ENCODE data around the gene PFKFB4. TPM values are rescaled to one million over a fixed set of nuclear protein-coding genes. Genes with fewer than 3 reads are reported as not detected.
A peak's percentile ranks its signal among the peaks of the same experiment; 100 is the strongest.

The PFKFB4 gene
- total RNA-seq, 2 experiments from 2014 or later = 90.8 to 94.0 TPM

DNA sequence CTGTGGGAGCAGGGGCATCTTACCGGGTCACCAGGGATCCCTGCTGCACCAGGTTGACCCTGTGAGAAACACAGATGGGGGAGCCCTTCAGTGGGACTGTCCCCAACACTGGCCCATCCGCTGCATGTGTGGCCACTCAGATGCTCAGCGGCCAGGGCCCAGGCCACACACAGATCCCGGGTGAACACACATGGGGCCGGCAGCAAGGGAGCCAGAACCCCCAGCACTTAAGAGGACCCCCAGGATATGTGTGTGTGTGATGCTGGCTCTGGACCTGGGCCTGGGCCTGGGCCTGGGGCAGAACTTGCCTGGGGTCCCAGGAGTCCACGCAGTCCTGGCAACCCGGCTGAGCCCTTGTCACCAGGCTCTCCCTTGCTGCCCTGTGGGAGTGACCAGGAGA, 11.9 kb upstream of the PFKFB4 start:
- Mint-ChIP-seq H3K9me3 (no peaks in the 10 kb centered on the region), H3K4me1 (ENCODE audit: low read depth) (peaks cover 12% of the 10 kb centered on the region), H3K27me3 (no peaks in the 10 kb centered on the region), H3K27ac (no peak overlapping the region), H3K4me3 (no peak overlapping the region), H3K36me3 (ENCODE audit: low read depth) (no peaks in the 10 kb centered on the region)
- DNase-seq = no peak
- CTCF ChIA-PET = interaction anchor here (2.0 kb wide), 1 partner anchor 10 kb away, joined by 6 read pairs; no protein-coding TSS in a partner anchor
- POLR2A ChIA-PET = interaction anchor here (0.6 to 1.0 kb wide), 2 partner anchors 50 to 60 kb away, joined by 3 read pairs; no protein-coding TSS in a partner anchor
- TF ChIP-seq, protein P1, sequence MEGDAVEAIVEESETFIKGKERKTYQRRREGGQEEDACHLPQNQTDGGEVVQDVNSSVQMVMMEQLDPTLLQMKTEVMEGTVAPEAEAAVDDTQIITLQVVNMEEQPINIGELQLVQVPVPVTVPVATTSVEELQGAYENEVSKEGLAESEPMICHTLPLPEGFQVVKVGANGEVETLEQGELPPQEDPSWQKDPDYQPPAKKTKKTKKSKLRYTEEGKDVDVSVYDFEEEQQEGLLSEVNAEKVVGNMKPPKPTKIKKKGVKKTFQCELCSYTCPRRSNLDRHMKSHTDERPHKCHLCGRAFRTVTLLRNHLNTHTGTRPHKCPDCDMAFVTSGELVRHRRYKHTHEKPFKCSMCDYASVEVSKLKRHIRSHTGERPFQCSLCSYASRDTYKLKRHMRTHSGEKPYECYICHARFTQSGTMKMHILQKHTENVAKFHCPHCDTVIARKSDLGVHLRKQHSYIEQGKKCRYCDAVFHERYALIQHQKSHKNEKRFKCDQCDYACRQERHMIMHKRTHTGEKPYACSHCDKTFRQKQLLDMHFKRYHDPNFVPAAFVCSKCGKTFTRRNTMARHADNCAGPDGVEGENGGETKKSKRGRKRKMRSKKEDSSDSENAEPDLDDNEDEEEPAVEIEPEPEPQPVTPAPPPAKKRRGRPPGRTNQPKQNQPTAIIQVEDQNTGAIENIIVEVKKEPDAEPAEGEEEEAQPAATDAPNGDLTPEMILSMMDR (IDR thresholded peaks at IDR 0.05) = no peak
- ATAC-seq = no peak
- intact Hi-C loops (cut with micrococcal nuclease) = no loop called here

DNA sequence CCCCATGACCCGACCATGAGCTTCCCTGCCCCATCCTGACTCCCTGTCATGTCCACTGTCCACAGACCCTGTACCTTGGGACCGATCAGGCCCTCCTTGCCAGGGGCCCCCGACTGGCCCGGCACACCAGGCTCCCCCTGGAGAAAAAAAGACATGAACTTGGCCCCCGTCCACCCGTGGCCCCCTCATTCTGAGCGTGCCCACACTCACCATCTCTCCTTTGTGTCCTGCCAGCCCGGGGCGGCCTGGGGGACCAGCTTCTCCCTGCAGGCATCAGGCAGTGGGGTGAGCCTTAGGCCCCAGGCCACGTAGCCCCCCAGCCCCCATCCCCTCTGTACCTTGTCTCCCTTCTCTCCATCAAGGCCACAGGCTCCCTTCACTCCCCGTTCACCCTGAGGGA, 10.9 kb upstream of the PFKFB4 start:
- Mint-ChIP-seq H3K9me3 (no peaks in the 10 kb centered on the region), H3K27ac (no peak overlapping the region), H3K27me3 (no peaks in the 10 kb centered on the region), H3K4me1 (ENCODE audit: low read depth) (peaks cover 18% of the 10 kb centered on the region), H3K4me3 (no peak overlapping the region), H3K36me3 (ENCODE audit: low read depth) (no peaks in the 10 kb centered on the region)
- POLR2A ChIA-PET = interaction anchor here (1.0 kb wide), 1 partner anchor 61 kb away, joined by 3 read pairs; no protein-coding TSS in a partner anchor
- DNase-seq (no peak), ATAC-seq (no peak)
- intact Hi-C loops (cut with micrococcal nuclease) = no loop called here
- TF ChIP-seq, protein P1 (IDR thresholded peaks at IDR 0.05) = no peak
- CTCF ChIA-PET = interaction anchor here (1.0 to 2.0 kb wide), 2 partner anchors 9 to 11 kb away, joined by 4 to 6 read pairs; partner anchors contain the start of gene PFKFB4

DNA sequence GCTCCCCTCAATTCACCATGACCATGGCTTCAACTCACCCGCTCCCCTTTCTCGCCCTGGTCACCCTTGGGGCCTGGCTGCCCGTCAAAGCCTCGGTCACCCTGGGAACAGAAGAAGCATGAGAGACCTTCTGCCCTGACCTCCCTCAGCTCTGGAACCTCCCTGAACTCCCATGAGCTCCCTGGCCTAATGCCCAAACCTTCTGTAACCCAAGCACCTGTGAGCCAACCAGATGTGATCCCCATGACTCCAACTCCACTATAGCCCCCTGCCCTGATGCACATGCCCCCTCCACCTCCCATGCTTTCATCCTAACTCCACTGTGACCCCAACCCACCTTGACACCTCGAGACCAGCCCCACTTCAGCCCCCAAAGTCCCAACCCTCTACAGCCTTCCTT, 10.5 kb upstream of the PFKFB4 start:
- intact Hi-C loops (cut with micrococcal nuclease) = no loop called here
- H3K27me3 Mint-ChIP-seq = no peaks in the 10 kb centered on the region
- H3K36me3 Mint-ChIP-seq (ENCODE audit: low read depth) = no peaks in the 10 kb centered on the region
- peaks cover 18% of the 10 kb centered on the region for H3K4me1 Mint-ChIP-seq (ENCODE audit: low read depth)
- ATAC-seq = no peak
- ChIA-PET POLR2A (interaction anchor here (1.0 to 1.4 kb wide), 2 partner anchors 10 to 61 kb away, joined by 3 to 4 read pairs; no protein-coding TSS in a partner anchor), CTCF (interaction anchor here (1.0 to 2.0 kb wide), 2 partner anchors 9 to 10 kb away, joined by 4 to 6 read pairs; partner anchors contain the start of gene PFKFB4)
- H3K4me3 Mint-ChIP-seq = no peak overlapping the region
- H3K27ac Mint-ChIP-seq = peak overlapping the region; percentile 47
- no peaks in the 10 kb centered on the region for H3K9me3 Mint-ChIP-seq
- no peak for DNase-seq
- TF ChIP-seq, protein P1 (IDR thresholded peaks at IDR 0.05) = no peak

DNA sequence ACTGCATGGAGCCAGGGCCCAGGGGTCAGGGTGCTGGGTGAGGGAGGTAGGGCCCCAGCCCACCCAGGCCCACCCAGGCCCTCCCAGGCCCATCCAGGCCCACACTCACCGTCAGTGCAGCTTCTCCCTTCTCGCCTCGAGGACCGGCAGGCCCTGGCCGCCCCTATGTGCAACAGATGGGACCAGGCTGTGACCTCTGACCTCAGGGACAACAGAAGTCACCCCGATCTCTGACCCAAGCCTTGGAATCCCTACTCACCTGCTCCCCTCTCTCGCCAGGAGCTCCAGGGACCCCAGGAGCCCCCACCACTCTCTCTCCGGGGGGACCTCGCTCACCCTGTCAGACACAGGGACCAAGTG, 9.8 kb upstream of the PFKFB4 start:
- POLR2A ChIA-PET = interaction anchor here (1.4 kb wide), 1 partner anchor 9 kb away, joined by 4 read pairs; no protein-coding TSS in a partner anchor
- H3K27me3 Mint-ChIP-seq = no peaks in the 10 kb centered on the region

More for the DNA sequence above, 9.8 kb upstream of the PFKFB4 start:
- Mint-ChIP-seq H3K27ac (no peak overlapping the region), H3K4me3 (no peak overlapping the region), H3K4me1 (ENCODE audit: low read depth) (peaks cover 18% of the 10 kb centered on the region), H3K9me3 (no peaks in the 10 kb centered on the region), H3K36me3 (ENCODE audit: low read depth) (no peaks in the 10 kb centered on the region)
- intact Hi-C loops (cut with micrococcal nuclease) = no loop called here
- CTCF ChIA-PET = interaction anchor here (2.0 kb wide), 1 partner anchor 8 kb away, joined by 6 read pairs; no protein-coding TSS in a partner anchor
- TF ChIP-seq, protein P1 (IDR thresholded peaks at IDR 0.05) = no peak
- DNase-seq (no peak), ATAC-seq (no peak)

All from activated CD8-positive, alpha-beta T cell treated with anti-CD3 and anti-CD28 coated beads for 36 hours (primary cell).